ENCODE measurements around the gene RAPGEF5. TPM values are rescaled to one million over a fixed set of nuclear protein-coding genes. Genes with fewer than 3 reads are reported as not detected.

RAPGEF5 gene
- total RNA-seq, 1 donor from 2014 or later: 0.70 TPM

GRCh38 chr7:22352887-22353286 is 4.1 kb downstream of the RAPGEF5 start:
- Mint-ChIP-seq H3K4me3 (no peak overlapping the region), H3K36me3 (ENCODE audit: low read depth) (no peaks in the 10 kb centered on the region), H3K27me3 (ENCODE audit: insufficient read depth) (peaks cover 48% of the 10 kb centered on the region), H3K9me3 (peaks cover 3% of the 10 kb centered on the region), H3K27ac (no peak overlapping the region), H3K4me1 (ENCODE audit: low read depth) (no peaks in the 10 kb centered on the region)
- DNase-seq (ENCODE audit: low spot score): no peak
- intact Hi-C loops (cut with micrococcal nuclease): no loop called here

- no peaks in the 10 kb centered on the region for H3K36me3 Mint-ChIP-seq (ENCODE audit: low read depth)
- peaks cover 45% of the 10 kb centered on the region for H3K27me3 Mint-ChIP-seq (ENCODE audit: insufficient read depth)
- no peak overlapping the region for H3K27ac Mint-ChIP-seq
Observed at GRCh38 chr7:22351878-22352277, 5.1 kb downstream of the RAPGEF5 start.

GRCh38 chr7:22351329-22351692 is 5.6 kb downstream of the RAPGEF5 start:
- H3K36me3 Mint-ChIP-seq (ENCODE audit: low read depth): no peaks in the 10 kb centered on the region
- peaks cover 3% of the 10 kb centered on the region for H3K9me3 Mint-ChIP-seq
- intact Hi-C loops (cut with micrococcal nuclease): no loop called here
- H3K4me3 Mint-ChIP-seq: no peak overlapping the region
- peaks cover 51% of the 10 kb centered on the region for H3K27me3 Mint-ChIP-seq (ENCODE audit: insufficient read depth)
- no peak overlapping the region for H3K27ac Mint-ChIP-seq
- H3K4me1 Mint-ChIP-seq (ENCODE audit: low read depth): no peaks in the 10 kb centered on the region
- DNase-seq (ENCODE audit: low spot score): no peak

More at GRCh38 chr7:22351878-22352277, 5.1 kb downstream of the RAPGEF5 start:
- no peak for DNase-seq (ENCODE audit: low spot score)
- H3K4me1 Mint-ChIP-seq (ENCODE audit: low read depth): no peaks in the 10 kb centered on the region
- peaks cover 3% of the 10 kb centered on the region for H3K9me3 Mint-ChIP-seq
- H3K4me3 Mint-ChIP-seq: no peak overlapping the region
- intact Hi-C loops (cut with micrococcal nuclease): no loop called here

GRCh38 chr7:22350466-22351328 is 6.3 kb downstream of the RAPGEF5 start:
- Mint-ChIP-seq H3K27me3 (ENCODE audit: insufficient read depth) (peaks cover 47% of the 10 kb centered on the region), H3K36me3 (ENCODE audit: low read depth) (no peaks in the 10 kb centered on the region), H3K27ac (no peak overlapping the region), H3K4me3 (no peak overlapping the region), H3K9me3 (peaks cover 3% of the 10 kb centered on the region), H3K4me1 (ENCODE audit: low read depth) (no peaks in the 10 kb centered on the region)
- DNase-seq (ENCODE audit: low spot score): no peak
- intact Hi-C loops (cut with micrococcal nuclease): no loop called here

- no peak overlapping the region for H3K4me3 Mint-ChIP-seq
- no peaks in the 10 kb centered on the region for H3K36me3 Mint-ChIP-seq (ENCODE audit: low read depth)
- H3K4me1 Mint-ChIP-seq (ENCODE audit: low read depth): no peaks in the 10 kb centered on the region
- H3K27me3 Mint-ChIP-seq (ENCODE audit: insufficient read depth): peaks cover 31% of the 10 kb centered on the region
- peaks cover 3% of the 10 kb centered on the region for H3K9me3 Mint-ChIP-seq
- no peak for DNase-seq (ENCODE audit: low spot score)
- no peak overlapping the region for H3K27ac Mint-ChIP-seq
- intact Hi-C loops (cut with micrococcal nuclease): no loop called here
Observed at GRCh38 chr7:22348379-22348778, 8.6 kb downstream of the RAPGEF5 start.

- H3K4me1 Mint-ChIP-seq (ENCODE audit: low read depth): no peaks in the 10 kb centered on the region
- H3K36me3 Mint-ChIP-seq (ENCODE audit: low read depth): no peaks in the 10 kb centered on the region
- H3K4me3 Mint-ChIP-seq: no peak overlapping the region
- no peak for DNase-seq (ENCODE audit: low spot score)
- H3K9me3 Mint-ChIP-seq: no peaks in the 10 kb centered on the region
- peaks cover 19% of the 10 kb centered on the region for H3K27me3 Mint-ChIP-seq (ENCODE audit: insufficient read depth)
- H3K27ac Mint-ChIP-seq: no peak overlapping the region
- intact Hi-C loops (cut with micrococcal nuclease): no loop called here
Observed at GRCh38 chr7:22346383-22347107, 10.4 kb downstream of the RAPGEF5 start.

GRCh38 chr7:22344655-22345054 is 12.3 kb downstream of the RAPGEF5 start:
- H3K27ac Mint-ChIP-seq: no peak overlapping the region
- no peaks in the 10 kb centered on the region for H3K9me3 Mint-ChIP-seq
- H3K27me3 Mint-ChIP-seq (ENCODE audit: insufficient read depth): peaks cover 17% of the 10 kb centered on the region
- H3K4me1 Mint-ChIP-seq (ENCODE audit: low read depth): no peaks in the 10 kb centered on the region
- no peak for DNase-seq (ENCODE audit: low spot score)
- H3K4me3 Mint-ChIP-seq: no peak overlapping the region
- intact Hi-C loops (cut with micrococcal nuclease): no loop called here
- H3K36me3 Mint-ChIP-seq (ENCODE audit: low read depth): no peaks in the 10 kb centered on the region

- Mint-ChIP-seq H3K4me3 (no peak overlapping the region), H3K36me3 (ENCODE audit: low read depth) (no peaks in the 10 kb centered on the region), H3K27ac (no peak overlapping the region), H3K27me3 (ENCODE audit: insufficient read depth) (peaks cover 17% of the 10 kb centered on the region), H3K9me3 (no peaks in the 10 kb centered on the region), H3K4me1 (ENCODE audit: low read depth) (no peaks in the 10 kb centered on the region)
- intact Hi-C loops (cut with micrococcal nuclease): no loop called here
- DNase-seq (ENCODE audit: low spot score): no peak
Observed at GRCh38 chr7:22343612-22344011, 13.3 kb downstream of the RAPGEF5 start.

- Mint-ChIP-seq H3K4me3 (no peak overlapping the region), H3K9me3 (no peaks in the 10 kb centered on the region), H3K36me3 (ENCODE audit: low read depth) (no peaks in the 10 kb centered on the region), H3K27me3 (ENCODE audit: insufficient read depth) (peaks cover 12% of the 10 kb centered on the region), H3K27ac (no peak overlapping the region), H3K4me1 (ENCODE audit: low read depth) (no peaks in the 10 kb centered on the region)
- DNase-seq (ENCODE audit: low spot score): no peak
- intact Hi-C loops (cut with micrococcal nuclease): no loop called here
Observed at GRCh38 chr7:22343071-22343470, 13.9 kb downstream of the RAPGEF5 start.

GRCh38 chr7:22339725-22340390 is 17.1 kb downstream of the RAPGEF5 start:
- no peak for DNase-seq (ENCODE audit: low spot score)
- H3K4me1 Mint-ChIP-seq (ENCODE audit: low read depth): no peaks in the 10 kb centered on the region
- intact Hi-C loops (cut with micrococcal nuclease): no loop called here
- H3K27ac Mint-ChIP-seq: no peak overlapping the region
- H3K36me3 Mint-ChIP-seq (ENCODE audit: low read depth): no peaks in the 10 kb centered on the region
- H3K9me3 Mint-ChIP-seq: no peaks in the 10 kb centered on the region
- H3K27me3 Mint-ChIP-seq (ENCODE audit: insufficient read depth): peaks cover 5% of the 10 kb centered on the region
- no peak overlapping the region for H3K4me3 Mint-ChIP-seq

- no peak overlapping the region for H3K27ac Mint-ChIP-seq
- no peak overlapping the region for H3K4me3 Mint-ChIP-seq
- no peaks in the 10 kb centered on the region for H3K4me1 Mint-ChIP-seq (ENCODE audit: low read depth)
- DNase-seq (ENCODE audit: low spot score): no peak
- peaks cover 6% of the 10 kb centered on the region for H3K27me3 Mint-ChIP-seq (ENCODE audit: insufficient read depth)
- intact Hi-C loops (cut with micrococcal nuclease): no loop called here
- H3K36me3 Mint-ChIP-seq (ENCODE audit: low read depth): no peaks in the 10 kb centered on the region
- H3K9me3 Mint-ChIP-seq: no peaks in the 10 kb centered on the region
Observed at GRCh38 chr7:22338877-22339276, 18.1 kb downstream of the RAPGEF5 start.

GRCh38 chr7:22338411-22338810 is 18.5 kb downstream of the RAPGEF5 start:
- DNase-seq (ENCODE audit: low spot score): no peak
- Mint-ChIP-seq H3K36me3 (ENCODE audit: low read depth) (no peaks in the 10 kb centered on the region), H3K9me3 (no peaks in the 10 kb centered on the region), H3K4me3 (no peak overlapping the region), H3K27ac (no peak overlapping the region), H3K27me3 (ENCODE audit: insufficient read depth) (peaks cover 6% of the 10 kb centered on the region), H3K4me1 (ENCODE audit: low read depth) (no peaks in the 10 kb centered on the region)
- intact Hi-C loops (cut with micrococcal nuclease): no loop called here

- no peaks in the 10 kb centered on the region for H3K9me3 Mint-ChIP-seq
- peaks cover 9% of the 10 kb centered on the region for H3K27me3 Mint-ChIP-seq (ENCODE audit: insufficient read depth)
- intact Hi-C loops (cut with micrococcal nuclease): no loop called here
- no peak for DNase-seq (ENCODE audit: low spot score)
- no peak overlapping the region for H3K27ac Mint-ChIP-seq
- H3K4me3 Mint-ChIP-seq: no peak overlapping the region
- H3K4me1 Mint-ChIP-seq (ENCODE audit: low read depth): no peaks in the 10 kb centered on the region
- no peaks in the 10 kb centered on the region for H3K36me3 Mint-ChIP-seq (ENCODE audit: low read depth)
Observed at GRCh38 chr7:22333680-22334141, 23.2 kb downstream of the RAPGEF5 start.
